HCT116 (cell line): ENCODE results near the gene LLGL2.

Source experiments
- CEBPB ChIP-seq: IDR thresholded peaks from 2 replicates; pipeline ENCODE4 v1.6.1; 2012; ENCODE audit warnings: low read depth
- ELF1 ChIP-seq: IDR thresholded peaks from 2 replicates; pipeline ENCODE4 v1.6.1; 2012; ENCODE audit warnings: low read depth, borderline replicate concordance
- EZH2phosphoT487 ChIP-seq: fragments of 200-600 bp; IDR thresholded peaks from 2 replicates; pipeline ENCODE4 v1.6.1; 2018; ENCODE audit warnings: antibody characterized with exemption, borderline replicate concordance
- JUND ChIP-seq: IDR thresholded peaks from 2 replicates; pipeline ENCODE4 v1.6.1; 2012
- MAX ChIP-seq: IDR thresholded peaks from 2 replicates; pipeline ENCODE4 v1.6.1; 2012
- POLR2A ChIP-seq: IDR thresholded peaks from 2 replicates; pipeline ENCODE4 v1.7.0; 2011; ENCODE audit warnings: borderline replicate concordance; ENCODE audit not compliant: insufficient read depth, insufficient read length; ENCODE audit errors: extremely low read depth
- POLR2AphosphoS5 ChIP-seq: IDR thresholded peaks from 2 replicates; pipeline ENCODE4 v1.6.1; 2011; ENCODE audit warnings: mild to moderate bottlenecking, low read depth, low read length, moderate library complexity
- RAD21 ChIP-seq: IDR thresholded peaks from 2 replicates; pipeline ENCODE4 v1.6.1; 2012; ENCODE audit warnings: low read depth, mild to moderate bottlenecking
- REST ChIP-seq: IDR thresholded peaks from 2 replicates; pipeline ENCODE4 v1.6.1; 2012; ENCODE audit warnings: low read depth
- SIN3A ChIP-seq: IDR thresholded peaks from 2 replicates; pipeline ENCODE4 v1.6.1; 2012; ENCODE audit warnings: low read depth
- SRF ChIP-seq: IDR thresholded peaks from 2 replicates; pipeline ENCODE4 v1.6.1; 2012; ENCODE audit warnings: low read depth
- ZNF274 ChIP-seq: fragments of 200-500 bp; sonication (Bioruptor generic); IDR thresholded peaks from 2 replicates; pipeline ENCODE4 v1.6.1; 2014; ENCODE audit warnings: mild to moderate bottlenecking, low read depth, low read length, inconsistent platforms
- TF ChIP-seq, protein P1 (sequence below), 3 experiments: fragments of 200-600 bp in 1 of 3; sonication (generic) in 1 of 3; IDR thresholded peaks in 2 of 3; conservative IDR thresholded peaks in 1 of 3; 2 replicates each; pipeline ENCODE4 v1.5.1; 2012 to 2017; ENCODE audit warnings: low read depth in 2 of 3, low read length in 2 of 3, antibody characterized with exemption in 1 of 3, borderline replicate concordance in 1 of 3, control low read depth in 1 of 3, mild to moderate bottlenecking in 1 of 3, mixed read lengths in 1 of 3, mixed run types in 1 of 3, moderate library complexity in 1 of 3; ENCODE audit not compliant: insufficient read depth in 1 of 3
- TF ChIP-seq, protein P2 (sequence below): IDR thresholded peaks from 2 replicates; pipeline ENCODE4 v1.6.1; 2011; ENCODE audit warnings: mild to moderate bottlenecking, low read length, moderate library complexity; ENCODE audit not compliant: insufficient replicate concordance; ENCODE audit errors: extremely low read depth

DNA sequence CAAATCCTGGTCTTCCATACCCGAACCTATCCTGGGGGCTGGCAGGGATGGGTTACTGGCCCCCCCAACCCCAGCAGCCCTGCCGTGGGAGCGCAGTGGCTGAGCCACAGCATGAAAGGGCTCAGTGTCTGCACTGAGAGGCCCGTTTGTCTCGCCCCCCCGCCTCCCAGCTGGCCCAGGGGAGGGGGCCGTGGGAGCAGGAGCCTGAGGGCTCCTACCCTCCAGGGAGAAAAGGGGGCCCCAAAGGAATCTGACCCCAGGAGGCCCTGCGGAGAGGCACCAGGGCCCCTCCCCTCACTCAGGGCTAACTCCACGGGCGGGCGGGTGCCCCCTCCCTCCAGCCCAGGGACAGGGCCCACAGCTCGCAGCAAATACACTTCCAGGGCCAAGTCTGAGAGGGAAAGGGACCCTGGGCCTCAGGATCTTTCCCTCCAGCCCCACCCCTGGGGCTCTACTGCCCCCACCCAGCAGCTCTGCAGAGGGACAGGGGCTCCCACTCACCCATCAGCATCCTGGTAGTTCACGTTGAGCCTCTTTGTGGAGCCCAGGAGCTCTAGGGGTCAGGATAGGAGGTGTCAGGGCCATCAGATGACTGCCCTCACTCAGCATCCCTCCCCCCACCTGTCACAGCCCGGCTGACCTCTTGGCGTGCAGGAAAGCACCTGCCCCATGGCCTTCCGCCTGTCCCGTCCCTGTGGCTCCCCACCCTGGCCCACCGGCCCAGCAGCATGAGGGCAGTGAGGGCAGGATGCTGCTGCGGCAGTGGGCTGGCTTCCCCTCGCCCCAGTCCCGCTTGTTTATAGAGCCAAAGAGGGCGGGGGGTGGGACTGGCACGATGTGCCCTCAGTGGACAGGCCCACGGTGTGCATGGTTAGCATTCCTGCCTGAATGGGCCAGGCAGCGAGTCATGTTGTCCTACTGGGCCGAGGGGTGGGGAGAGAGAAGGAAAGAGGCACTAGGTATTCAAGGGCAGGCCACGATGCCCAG lies 17.5 kb upstream of the LLGL2 start:
- TF ChIP-seq, protein P1, sequence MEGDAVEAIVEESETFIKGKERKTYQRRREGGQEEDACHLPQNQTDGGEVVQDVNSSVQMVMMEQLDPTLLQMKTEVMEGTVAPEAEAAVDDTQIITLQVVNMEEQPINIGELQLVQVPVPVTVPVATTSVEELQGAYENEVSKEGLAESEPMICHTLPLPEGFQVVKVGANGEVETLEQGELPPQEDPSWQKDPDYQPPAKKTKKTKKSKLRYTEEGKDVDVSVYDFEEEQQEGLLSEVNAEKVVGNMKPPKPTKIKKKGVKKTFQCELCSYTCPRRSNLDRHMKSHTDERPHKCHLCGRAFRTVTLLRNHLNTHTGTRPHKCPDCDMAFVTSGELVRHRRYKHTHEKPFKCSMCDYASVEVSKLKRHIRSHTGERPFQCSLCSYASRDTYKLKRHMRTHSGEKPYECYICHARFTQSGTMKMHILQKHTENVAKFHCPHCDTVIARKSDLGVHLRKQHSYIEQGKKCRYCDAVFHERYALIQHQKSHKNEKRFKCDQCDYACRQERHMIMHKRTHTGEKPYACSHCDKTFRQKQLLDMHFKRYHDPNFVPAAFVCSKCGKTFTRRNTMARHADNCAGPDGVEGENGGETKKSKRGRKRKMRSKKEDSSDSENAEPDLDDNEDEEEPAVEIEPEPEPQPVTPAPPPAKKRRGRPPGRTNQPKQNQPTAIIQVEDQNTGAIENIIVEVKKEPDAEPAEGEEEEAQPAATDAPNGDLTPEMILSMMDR (IDR thresholded peaks at IDR 0.05 in 2 of 3, conservative IDR thresholded peaks at IDR 0.05 in 1 of 3; ENCODE audit: borderline replicate concordance in 1 of 3, insufficient read depth in 1 of 3, low read depth in 2 of 3, low read length in 2 of 3), result no peak
- no peak for TF ChIP-seq REST
- no peak for TF ChIP-seq JUND
- TF ChIP-seq, protein P2, sequence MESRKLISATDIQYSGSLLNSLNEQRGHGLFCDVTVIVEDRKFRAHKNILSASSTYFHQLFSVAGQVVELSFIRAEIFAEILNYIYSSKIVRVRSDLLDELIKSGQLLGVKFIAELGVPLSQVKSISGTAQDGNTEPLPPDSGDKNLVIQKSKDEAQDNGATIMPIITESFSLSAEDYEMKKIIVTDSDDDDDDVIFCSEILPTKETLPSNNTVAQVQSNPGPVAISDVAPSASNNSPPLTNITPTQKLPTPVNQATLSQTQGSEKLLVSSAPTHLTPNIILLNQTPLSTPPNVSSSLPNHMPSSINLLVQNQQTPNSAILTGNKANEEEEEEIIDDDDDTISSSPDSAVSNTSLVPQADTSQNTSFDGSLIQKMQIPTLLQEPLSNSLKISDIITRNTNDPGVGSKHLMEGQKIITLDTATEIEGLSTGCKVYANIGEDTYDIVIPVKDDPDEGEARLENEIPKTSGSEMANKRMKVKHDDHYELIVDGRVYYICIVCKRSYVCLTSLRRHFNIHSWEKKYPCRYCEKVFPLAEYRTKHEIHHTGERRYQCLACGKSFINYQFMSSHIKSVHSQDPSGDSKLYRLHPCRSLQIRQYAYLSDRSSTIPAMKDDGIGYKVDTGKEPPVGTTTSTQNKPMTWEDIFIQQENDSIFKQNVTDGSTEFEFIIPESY, result no peak
- TF ChIP-seq POLR2A, result no peak
- no peak for TF ChIP-seq POLR2AphosphoS5
- no peak for TF ChIP-seq MAX
- no peak for TF ChIP-seq SRF
- no peak for TF ChIP-seq SIN3A
- no peak for TF ChIP-seq ELF1
- TF ChIP-seq EZH2phosphoT487, result no peak
- TF ChIP-seq ZNF274, result no peak
- TF ChIP-seq CEBPB, result no peak
- TF ChIP-seq RAD21, result no peak
